CD14-positive monocyte (primary cell): ENCODE results near the gene HOXB4. TPM values are rescaled to one million over a fixed set of nuclear protein-coding genes. Genes with fewer than 3 reads are reported as not detected.

Source experiments
- DNase-seq, 3 donors: peaks; one replicate each; pipeline ENCODE4 v3.0.0-alpha.2; 2011 to 2022
- H2AFZ ChIP-seq: 2 replicates; pipeline ENCODE4 v1.6.0; 2012; ENCODE audit warnings: mild to moderate bottlenecking, low read depth, low read length, inconsistent platforms; ENCODE audit not compliant: insufficient read depth, poor library complexity, severe bottlenecking
- H3K27ac ChIP-seq, 2 donors: 1 replicate in 1 of 2; 2 replicates in 1 of 2; pipeline ENCODE4 v1.5.1; 2012 to 2013; ENCODE audit warnings: low read length in 2 of 2, control low read depth in 1 of 2, inconsistent platforms in 1 of 2, low read depth in 1 of 2, mild to moderate bottlenecking in 1 of 2
- H3K27me3 ChIP-seq, 2 donors: one replicate each; pipeline versions ENCODE4 v1.6.0 to v1.6.1; 2011 to 2013; ENCODE audit warnings: low read length in 2 of 2; ENCODE audit not compliant: control insufficient read depth in 2 of 2, insufficient read depth in 2 of 2
- H3K36me3 ChIP-seq, 2 donors: replicated peaks in 1 of 2; 1 replicate in 1 of 2; 2 replicates in 1 of 2; pipeline versions ENCODE4 v1.5.1 to v1.6.1; 2012 to 2013; ENCODE audit warnings: low read length in 2 of 2, control low read depth in 1 of 2, inconsistent platforms in 1 of 2, mild to moderate bottlenecking in 1 of 2; ENCODE audit not compliant: insufficient read depth in 2 of 2, control insufficient read depth in 1 of 2
- H3K4me1 ChIP-seq, 2 donors: 1 replicate in 1 of 2; 2 replicates in 1 of 2; pipeline versions ENCODE4 v1.5.1 to v1.6.1; 2012 to 2013; ENCODE audit warnings: low read length in 2 of 2, control low read depth in 1 of 2, inconsistent platforms in 1 of 2, mild to moderate bottlenecking in 1 of 2, moderate library complexity in 1 of 2; ENCODE audit not compliant: insufficient read depth in 2 of 2, control insufficient read depth in 1 of 2
- H3K4me2 ChIP-seq: replicated peaks from 2 replicates; pipeline ENCODE3; 2012; ENCODE audit warnings: low read length, moderate library complexity, mild to moderate bottlenecking; ENCODE audit not compliant: poor library complexity, severe bottlenecking; ENCODE audit errors: extremely low read depth
- H3K4me3 ChIP-seq, 3 experiments: fragments of 200-600 bp in 1 of 3; sonication (generic) in 1 of 3; replicated peaks in 1 of 3; 1 replicate in 2 of 3; 2 replicates in 1 of 3; pipeline ENCODE4 v1.5.1; 2011 to 2013; ENCODE audit warnings: low read length in 3 of 3, mild to moderate bottlenecking in 3 of 3, control low read depth in 2 of 3, low read depth in 2 of 3, inconsistent platforms in 1 of 3, moderate library complexity in 1 of 3
- H3K79me2 ChIP-seq: 2 replicates; pipeline ENCODE4 v1.6.0; 2012; ENCODE audit warnings: mild to moderate bottlenecking, control low read depth, inconsistent platforms, low read length, moderate library complexity; ENCODE audit not compliant: insufficient read depth
- H3K9ac ChIP-seq: 2 replicates; pipeline ENCODE4 v1.6.0; 2017; ENCODE audit warnings: low read length, mild to moderate bottlenecking; ENCODE audit not compliant: insufficient read depth, poor library complexity, severe bottlenecking
- H3K9me3 ChIP-seq, 2 donors: replicated peaks in 1 of 2; 1 replicate in 1 of 2; 2 replicates in 1 of 2; pipeline versions ENCODE4 v1.5.1 to v1.6.1; 2012 to 2013; ENCODE audit warnings: low read length in 2 of 2, control low read depth in 1 of 2; ENCODE audit not compliant: control insufficient read depth in 1 of 2, insufficient read depth in 1 of 2
- H4K20me1 ChIP-seq: 2 replicates; pipeline ENCODE4 v1.6.0; 2012; ENCODE audit warnings: mild to moderate bottlenecking, low read length, control low read depth, moderate library complexity; ENCODE audit not compliant: insufficient read depth
- H3K27ac Mint-ChIP-seq, 7 donors: one replicate each; pipeline ENCODE4 v1.8.0; 2020; ENCODE audit warnings: mild to moderate bottlenecking in 7 of 7, mixed read lengths in 7 of 7, moderate library complexity in 6 of 7, inconsistent platforms in 2 of 7
- H3K27me3 Mint-ChIP-seq, 3 donors: one replicate each; pipeline ENCODE4 v1.8.0; 2021 to 2022; ENCODE audit warnings: low read depth in 3 of 3, mild to moderate bottlenecking in 3 of 3, mixed read lengths in 3 of 3, moderate library complexity in 3 of 3, inconsistent platforms in 1 of 3
- H3K36me3 Mint-ChIP-seq, 2 donors: one replicate each; pipeline ENCODE4 v1.8.0; 2020; ENCODE audit warnings: mixed read lengths in 2 of 2, inconsistent platforms in 1 of 2, mild to moderate bottlenecking in 1 of 2
- H3K4me1 Mint-ChIP-seq: one replicate; pipeline ENCODE4 v1.8.0; 2020; ENCODE audit warnings: mild to moderate bottlenecking, mixed read lengths
- H3K4me3 Mint-ChIP-seq, 2 donors: one replicate each; pipeline ENCODE4 v1.8.0; 2020; ENCODE audit warnings: mild to moderate bottlenecking in 2 of 2, mixed read lengths in 2 of 2, moderate library complexity in 1 of 2
- H3K9me3 Mint-ChIP-seq, 7 donors: one replicate each; pipeline ENCODE4 v1.8.0; 2020 to 2022; ENCODE audit warnings: mixed read lengths in 7 of 7, mild to moderate bottlenecking in 6 of 7, moderate library complexity in 6 of 7, inconsistent platforms in 2 of 7
- WGBS: methylation state at CpG from one replicate; pipeline ENCODE4 v1.1.5; 2013; ENCODE audit warnings: missing lambda C conversion rate; ENCODE audit not compliant: insufficient coverage; 5-methylcytosine and 5-hydroxymethylcytosine counted together
- intact Hi-C, 2 donors: fragments of 100-400 bp; cut with micrococcal nuclease; formaldehyde crosslinking; loops; one replicate each; pipeline versions ENCODE4 v1.15.0 to v1.15.1; 2023
- polyA plus RNA-seq, 3 donors: library from polyadenylated mRNA; depleted of rRNA in 1 of 3; unstranded in 2 of 3; stranded (reverse) in 1 of 3; fragments of 300-500 nt in 2 of 3; fragments of >200 nt in 1 of 3; fragmentation: Illumina TruSeq in 2 of 3; gene quantifications; 1 replicate in 2 of 3; 2 replicates in 1 of 3; pipeline ENCODE4 v1.2.3, GENCODE V29; 2012 to 2021
- TF ChIP-seq, protein P1 (sequence below): fragments of 200-600 bp; IDR thresholded peaks from one replicate; pipeline ENCODE4 v1.8.0; 2022; ENCODE audit warnings: antibody characterized with exemption, mild to moderate bottlenecking

HOXB4 gene
- polyA plus RNA-seq, 3 donors, result 0.16 TPM; not detected in 2

DNA sequence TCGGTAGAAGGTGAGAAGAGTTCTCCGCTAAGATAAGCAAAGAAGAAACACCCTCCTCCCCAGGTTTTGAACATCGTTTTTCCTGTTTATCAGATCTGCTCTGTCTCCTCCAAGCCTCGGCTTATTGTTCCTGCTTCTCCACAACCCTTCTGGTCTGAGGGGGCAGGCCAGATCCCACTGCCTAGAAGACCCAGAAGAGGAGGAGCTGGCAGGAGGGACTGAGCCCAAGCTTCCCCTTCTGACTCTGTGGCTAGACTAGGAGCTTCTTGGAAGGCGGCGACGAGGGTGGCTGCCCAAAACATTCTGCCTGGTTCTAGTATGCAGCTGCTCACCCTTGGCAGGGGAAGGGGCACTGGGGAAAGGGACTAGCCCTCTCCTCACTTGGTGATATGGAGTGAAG is 20.6 kb upstream of the HOXB4 start:
- peaks cover 0 to 35% (median 14%) of the 10 kb centered on the region in 7 donors for H3K9me3 Mint-ChIP-seq
- Histone ChIP-seq H3K79me2 (no peaks in the 10 kb centered on the region), H2AFZ (no peak overlapping the region), H3K9ac (no peak overlapping the region), H3K4me3 (no peak overlapping the region), H4K20me1 (no peaks in the 10 kb centered on the region), H3K4me2 (no peak overlapping the region), H3K36me3 (no peaks in the 10 kb centered on the region), H3K9me3 (peaks cover 0 to 46% of the 10 kb centered on the region in 2 donors), H3K4me1 (peaks cover 22 to 24% of the 10 kb centered on the region in 2 donors), H3K27me3 (peaks cover 77 to 100% of the 10 kb centered on the region in 2 donors), H3K27ac (no peak overlapping the region)
- peaks cover 12 to 21% of the 10 kb centered on the region in 2 donors for H3K36me3 Mint-ChIP-seq
- H3K4me3 Mint-ChIP-seq, result peak overlapping the region in 1 of 2 donors; percentile 93
- peaks cover 99 to 100% (median 100%) of the 10 kb centered on the region in 3 donors for H3K27me3 Mint-ChIP-seq
- TF ChIP-seq, protein P1, sequence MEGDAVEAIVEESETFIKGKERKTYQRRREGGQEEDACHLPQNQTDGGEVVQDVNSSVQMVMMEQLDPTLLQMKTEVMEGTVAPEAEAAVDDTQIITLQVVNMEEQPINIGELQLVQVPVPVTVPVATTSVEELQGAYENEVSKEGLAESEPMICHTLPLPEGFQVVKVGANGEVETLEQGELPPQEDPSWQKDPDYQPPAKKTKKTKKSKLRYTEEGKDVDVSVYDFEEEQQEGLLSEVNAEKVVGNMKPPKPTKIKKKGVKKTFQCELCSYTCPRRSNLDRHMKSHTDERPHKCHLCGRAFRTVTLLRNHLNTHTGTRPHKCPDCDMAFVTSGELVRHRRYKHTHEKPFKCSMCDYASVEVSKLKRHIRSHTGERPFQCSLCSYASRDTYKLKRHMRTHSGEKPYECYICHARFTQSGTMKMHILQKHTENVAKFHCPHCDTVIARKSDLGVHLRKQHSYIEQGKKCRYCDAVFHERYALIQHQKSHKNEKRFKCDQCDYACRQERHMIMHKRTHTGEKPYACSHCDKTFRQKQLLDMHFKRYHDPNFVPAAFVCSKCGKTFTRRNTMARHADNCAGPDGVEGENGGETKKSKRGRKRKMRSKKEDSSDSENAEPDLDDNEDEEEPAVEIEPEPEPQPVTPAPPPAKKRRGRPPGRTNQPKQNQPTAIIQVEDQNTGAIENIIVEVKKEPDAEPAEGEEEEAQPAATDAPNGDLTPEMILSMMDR, result no peak
- no peak overlapping the region for H3K27ac Mint-ChIP-seq
- intact Hi-C loops, result no loop called here
- WGBS, result 72% methylated on average over 2 of the region's 7 CpGs
- H3K4me1 Mint-ChIP-seq, result peaks cover 31% of the 10 kb centered on the region
- no peak for DNase-seq

DNA sequence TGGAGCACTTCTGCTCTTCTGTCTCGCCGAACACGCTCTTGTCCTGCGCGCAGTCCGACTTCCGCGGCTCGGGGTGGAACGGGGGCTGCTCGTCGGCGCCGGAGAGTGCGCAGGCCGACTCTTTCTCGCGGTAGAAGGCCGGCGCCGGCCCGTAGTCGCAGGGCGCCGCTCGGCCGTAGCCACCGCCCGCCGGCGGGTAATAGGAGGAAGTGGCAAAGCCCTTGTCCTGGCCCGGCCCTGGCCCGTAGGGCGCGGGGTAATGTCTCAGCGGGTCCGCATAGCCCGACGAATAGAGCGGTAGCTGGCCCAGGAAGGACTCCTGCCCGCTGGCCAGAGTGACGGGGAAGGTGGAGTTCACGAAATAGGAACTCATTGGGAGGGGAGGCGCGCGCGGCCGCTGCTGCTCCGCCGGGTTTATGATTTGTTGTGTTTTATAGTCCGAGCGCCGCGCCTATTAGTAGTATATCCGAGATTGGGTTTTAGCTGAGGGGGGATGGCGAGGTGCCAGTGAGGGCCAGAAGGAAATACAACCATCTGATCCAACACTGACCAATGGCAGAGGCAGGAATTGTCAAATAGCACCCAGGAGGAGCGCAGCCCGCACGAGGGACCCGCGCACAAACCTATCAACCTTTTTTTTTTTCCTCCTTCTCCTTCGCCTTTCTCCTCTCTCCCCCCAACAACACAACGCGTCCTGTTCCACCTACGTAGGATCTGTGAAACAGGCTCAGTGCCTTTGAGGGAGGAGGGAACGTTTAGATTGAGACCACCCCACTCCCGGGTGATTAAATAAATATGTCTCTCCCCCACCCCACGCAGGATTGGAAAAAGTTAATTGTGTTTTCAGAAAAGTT is 19.9 kb upstream of the HOXB4 start:
- intact Hi-C loops, result loop anchor here in 1 of 2 donors (2.0 kb wide), 1 partner anchor 17 kb away; the partner anchor contains the start of gene HOXB8
- under 1% methylated on average over 46 of the region's 68 CpGs for WGBS
- no peaks in the 10 kb centered on the region for H3K79me2 ChIP-seq

More for the DNA sequence above, 19.9 kb upstream of the HOXB4 start:
- peaks cover 99 to 100% (median 100%) of the 10 kb centered on the region in 3 donors for H3K27me3 Mint-ChIP-seq
- Histone ChIP-seq H3K36me3 (no peaks in the 10 kb centered on the region), H3K4me2 (peak overlapping the region; percentile 77), H3K9me3 (peaks cover 0 to 48% of the 10 kb centered on the region in 2 donors), H3K27me3 (peaks cover 74 to 100% of the 10 kb centered on the region in 2 donors), H3K4me3 (peak overlapping the region in 2 of 3 experiments; percentile 21 to 68), H2AFZ (peak overlapping the region; percentile 80), H3K27ac (no peak overlapping the region), H3K9ac (peak overlapping the region; percentile 19), H3K4me1 (peaks cover 27 to 30% of the 10 kb centered on the region in 2 donors), H4K20me1 (no peaks in the 10 kb centered on the region)
- peak; percentile 45 to 59 (median 47) for DNase-seq
- H3K4me1 Mint-ChIP-seq, result peaks cover 35% of the 10 kb centered on the region
- H3K27ac Mint-ChIP-seq, result no peak overlapping the region
- H3K4me3 Mint-ChIP-seq, result peak overlapping the region; percentile 73 to 93
- peaks cover 12 to 18% of the 10 kb centered on the region in 2 donors for H3K36me3 Mint-ChIP-seq
- H3K9me3 Mint-ChIP-seq, result peaks cover 0 to 35% (median 13%) of the 10 kb centered on the region in 7 donors
- TF ChIP-seq, protein P1, result no peak
